Gastroesophageal sphincter (tissue), 3 donors: ENCODE data around the gene DNAJA3.

Source experiments
- CTCF ChIP-seq, 4 experiments: fragments of 200-600 bp in 2 of 4; fragments of 450-650 bp in 2 of 4; sonication (generic) in 1 of 4; IDR thresholded peaks; one replicate each; pipeline ENCODE4 v1.5.1; 2017 to 2019; ENCODE audit warnings: antibody characterized with exemption in 4 of 4, mild to moderate bottlenecking in 2 of 4, moderate library complexity in 2 of 4
- POLR2A ChIP-seq, 2 donors: fragments of 450-650 bp; IDR thresholded peaks; one replicate each; pipeline ENCODE4 v1.6.1; 2017; ENCODE audit warnings: antibody characterized with exemption in 2 of 2, mild to moderate bottlenecking in 2 of 2, moderate library complexity in 1 of 2
- POLR2AphosphoS5 ChIP-seq: sonication (generic); formaldehyde crosslinking; IDR thresholded peaks from one replicate; pipeline ENCODE4 v1.6.1; 2017; ENCODE audit warnings: antibody characterized with exemption

GRCh38 chr16:4385789-4386450, 39.7 kb upstream of the DNAJA3 start:
- TF ChIP-seq POLR2AphosphoS5 (no peak), POLR2A (IDR thresholded peaks at IDR 0.05) (no peak), CTCF (IDR thresholded peaks at IDR 0.05) (no peak)
